CD4-positive, alpha-beta T cell treated with Interleukin-17A for 1 hour (primary cell): ENCODE measurements around the gene CNNM3.
A peak's percentile ranks its signal among the peaks of the same experiment; 100 is the strongest.
"Not testable (repeated sequence)": the region's sequence is repeated elsewhere in the genome, so short reads cannot be mapped to it uniquely, and the experiment has no call there.

Source experiments
- DNase-seq: peaks from one replicate; pipeline ENCODE4 v3.0.0-alpha.2; 2020

Gene CNNM3

DNA sequence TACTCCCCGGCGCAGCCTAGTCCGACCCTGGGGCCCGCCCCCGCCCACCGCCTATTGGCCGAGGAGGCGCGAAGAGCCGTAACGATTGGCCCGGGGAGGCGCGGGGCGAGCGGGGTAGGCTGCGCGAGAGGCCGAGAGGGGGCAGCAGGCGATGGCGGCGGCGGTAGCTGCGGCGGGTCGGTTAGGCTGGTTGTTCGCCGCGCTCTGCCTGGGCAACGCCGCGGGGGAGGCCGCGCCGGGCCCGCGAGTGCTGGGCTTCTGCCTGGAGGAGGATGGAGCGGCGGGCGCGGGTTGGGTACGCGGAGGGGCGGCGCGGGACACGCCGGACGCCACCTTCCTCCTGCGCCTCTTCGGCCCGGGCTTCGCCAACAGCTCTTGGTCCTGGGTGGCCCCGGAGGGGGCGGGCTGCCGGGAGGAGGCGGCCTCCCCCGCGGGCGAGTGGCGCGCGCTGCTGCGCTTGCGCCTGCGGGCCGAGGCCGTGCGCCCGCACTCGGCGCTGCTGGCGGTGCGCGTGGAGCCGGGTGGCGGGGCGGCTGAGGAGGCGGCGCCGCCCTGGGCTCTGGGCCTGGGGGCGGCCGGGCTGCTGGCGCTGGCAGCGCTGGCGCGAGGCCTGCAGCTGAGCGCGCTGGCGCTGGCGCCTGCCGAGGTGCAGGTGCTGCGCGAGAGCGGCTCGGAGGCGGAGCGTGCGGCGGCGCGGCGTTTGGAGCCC lies at the start of gene CNNM3:
Gene CNNM3 (plus strand): TSS at position 142 of the 709 bp plus-strand sequence. CDS start 10 bp downstream, at position 152.
- DNase-seq: peak; percentile 95

DNA sequence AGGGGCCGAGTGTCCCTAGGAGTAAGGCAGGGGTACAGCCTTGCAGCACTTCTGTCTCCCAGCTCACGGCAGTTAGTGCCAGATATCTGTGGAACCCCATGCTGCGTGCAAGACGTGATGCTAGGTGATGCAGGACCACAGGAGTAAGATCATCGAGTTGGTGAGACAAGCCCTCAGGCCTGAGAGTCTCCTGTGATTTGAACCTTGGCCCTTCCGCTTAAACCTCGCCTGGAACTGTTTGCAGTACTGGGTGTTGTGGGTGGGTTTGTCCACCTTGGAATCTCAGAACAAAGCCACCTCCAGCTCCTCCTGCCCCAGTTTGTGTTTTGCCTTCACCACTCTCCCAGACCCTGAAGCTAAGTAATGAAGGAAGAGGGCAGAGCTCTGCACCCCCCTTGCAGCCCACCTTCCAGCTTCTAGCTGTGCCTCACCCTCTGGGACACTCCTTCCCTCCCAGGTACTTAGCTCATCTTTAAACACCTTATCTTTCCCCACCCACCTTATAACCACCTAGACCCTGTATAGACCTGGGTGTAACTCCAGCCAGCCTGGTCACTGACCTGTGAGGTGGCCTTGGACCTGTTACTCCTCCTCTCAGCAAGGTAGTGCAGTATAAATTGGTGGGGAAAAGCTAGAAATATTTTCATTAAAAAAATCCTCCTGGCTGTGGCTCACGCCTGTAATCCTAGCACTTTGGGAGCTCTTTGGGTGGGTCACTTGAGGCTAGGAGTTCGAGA lies 48.8 kb upstream of the CNNM3 start:
- no peak for DNase-seq

DNA sequence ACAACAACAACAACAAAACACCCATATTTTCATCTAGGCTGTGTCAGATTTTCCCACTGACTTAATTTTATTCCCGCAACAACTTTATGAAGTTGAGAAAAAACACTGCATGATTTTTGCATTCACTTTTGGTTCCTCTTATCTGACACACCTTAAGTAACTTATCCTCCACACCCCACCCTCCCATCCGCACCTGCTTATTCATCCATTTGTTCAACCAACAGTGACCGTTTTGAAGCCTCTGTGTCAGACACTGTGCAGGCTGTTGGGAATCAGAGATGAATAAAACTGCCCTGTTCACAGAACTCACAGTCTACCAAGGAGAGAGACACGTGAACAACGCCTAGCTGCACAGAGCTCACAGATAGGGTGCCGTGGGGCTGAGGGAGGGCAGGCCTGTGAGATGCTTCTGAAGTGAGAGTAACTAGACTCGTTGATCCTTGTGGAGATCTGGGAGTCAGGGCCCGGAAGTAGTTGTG lies 47.9 kb upstream of the CNNM3 start:
- no peak for DNase-seq

DNA sequence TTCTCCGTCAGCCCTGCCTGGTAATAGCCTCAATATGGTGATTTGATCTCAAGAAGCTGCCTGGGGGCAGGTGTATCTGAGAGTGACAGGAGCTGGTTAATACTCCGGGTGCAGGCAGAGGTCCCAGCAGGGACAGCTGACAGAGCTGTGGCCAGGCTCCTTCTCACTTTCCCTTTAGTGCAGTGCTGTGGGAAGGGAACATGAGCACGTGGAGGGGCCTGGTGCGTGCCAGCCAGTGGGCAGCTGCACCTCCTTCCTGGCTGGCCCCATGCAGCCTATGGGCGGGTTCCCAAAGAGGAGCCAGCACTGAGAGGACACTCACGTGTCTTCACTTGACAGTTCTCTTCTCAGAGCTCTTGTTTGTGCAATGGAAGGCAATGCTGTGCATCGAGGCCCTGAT lies 46.3 kb upstream of the CNNM3 start:
- no peak for DNase-seq

DNA sequence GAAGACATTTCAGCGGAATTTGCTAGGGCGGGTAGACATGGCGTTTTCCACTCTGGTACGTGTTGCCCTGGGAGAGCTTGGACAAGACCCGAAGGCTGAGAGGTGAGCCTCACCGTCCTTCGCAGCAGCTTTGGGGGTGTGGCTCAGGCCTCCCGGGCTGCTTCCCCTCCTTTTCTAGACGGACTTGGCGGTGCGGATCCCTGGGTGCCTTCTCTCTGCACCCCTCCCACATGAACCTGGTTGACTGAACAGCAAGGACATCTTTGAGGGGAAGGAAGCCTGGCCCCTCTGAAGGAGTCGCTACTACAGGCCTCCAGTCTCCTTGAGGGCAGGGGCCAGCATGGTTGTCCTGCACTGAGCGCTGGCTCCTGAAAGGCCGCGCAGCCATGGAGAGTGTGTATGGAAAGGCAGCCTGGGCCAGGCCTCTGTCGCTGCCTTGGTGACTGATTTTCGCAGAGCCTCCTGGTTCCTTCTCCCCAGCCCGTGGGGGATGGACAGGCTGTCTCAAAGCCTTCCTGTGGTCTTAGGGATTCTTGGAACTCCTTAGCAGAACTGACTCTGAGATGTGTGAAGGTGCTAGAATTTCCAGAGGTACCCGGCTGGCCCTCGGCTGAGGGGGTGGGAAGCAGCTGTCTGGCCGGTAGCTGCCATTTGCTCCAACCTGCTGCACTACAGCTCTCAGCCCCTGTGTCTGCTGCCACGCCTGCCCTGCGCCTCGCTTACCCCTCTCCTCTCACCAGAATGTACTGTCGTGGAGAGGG lies 45.4 kb upstream of the CNNM3 start:
- no peak for DNase-seq

DNA sequence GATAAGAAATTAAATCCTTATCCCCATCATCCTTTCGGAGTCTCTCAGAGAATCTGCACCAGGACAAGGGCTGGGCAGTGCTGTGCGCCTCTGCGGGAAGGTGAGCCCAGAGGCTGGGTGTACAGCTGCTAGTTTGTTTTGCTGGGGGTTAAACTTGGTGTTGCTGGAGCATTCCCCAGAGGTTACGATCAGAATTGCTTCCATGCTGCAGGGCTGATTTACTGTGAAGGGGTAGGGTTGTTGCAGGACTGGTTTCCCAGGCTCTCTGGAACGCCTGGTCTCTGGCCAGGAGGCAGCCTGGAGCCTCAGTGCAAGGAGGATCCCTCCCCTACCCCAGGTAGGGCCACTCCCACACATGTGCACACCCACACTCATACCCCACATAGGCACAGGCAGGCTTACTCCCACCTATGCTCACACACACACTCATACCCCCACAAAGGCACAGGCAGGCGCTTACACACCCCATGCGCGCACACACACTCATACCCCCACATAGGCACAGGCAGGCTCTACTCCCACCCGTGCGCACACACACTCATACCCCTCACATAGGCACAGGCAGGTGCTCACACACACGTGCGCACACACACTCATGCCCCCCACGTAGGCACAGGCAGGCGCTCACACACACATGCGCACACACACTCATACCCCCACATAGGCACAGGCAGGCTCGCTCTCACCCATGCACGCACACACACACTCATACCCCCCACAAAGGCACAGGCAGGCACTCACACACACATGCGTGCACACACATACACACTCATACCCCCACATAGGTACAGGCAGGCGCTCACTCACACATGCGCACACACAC lies 44.1 kb upstream of the CNNM3 start:
- DNase-seq: no peak

DNA sequence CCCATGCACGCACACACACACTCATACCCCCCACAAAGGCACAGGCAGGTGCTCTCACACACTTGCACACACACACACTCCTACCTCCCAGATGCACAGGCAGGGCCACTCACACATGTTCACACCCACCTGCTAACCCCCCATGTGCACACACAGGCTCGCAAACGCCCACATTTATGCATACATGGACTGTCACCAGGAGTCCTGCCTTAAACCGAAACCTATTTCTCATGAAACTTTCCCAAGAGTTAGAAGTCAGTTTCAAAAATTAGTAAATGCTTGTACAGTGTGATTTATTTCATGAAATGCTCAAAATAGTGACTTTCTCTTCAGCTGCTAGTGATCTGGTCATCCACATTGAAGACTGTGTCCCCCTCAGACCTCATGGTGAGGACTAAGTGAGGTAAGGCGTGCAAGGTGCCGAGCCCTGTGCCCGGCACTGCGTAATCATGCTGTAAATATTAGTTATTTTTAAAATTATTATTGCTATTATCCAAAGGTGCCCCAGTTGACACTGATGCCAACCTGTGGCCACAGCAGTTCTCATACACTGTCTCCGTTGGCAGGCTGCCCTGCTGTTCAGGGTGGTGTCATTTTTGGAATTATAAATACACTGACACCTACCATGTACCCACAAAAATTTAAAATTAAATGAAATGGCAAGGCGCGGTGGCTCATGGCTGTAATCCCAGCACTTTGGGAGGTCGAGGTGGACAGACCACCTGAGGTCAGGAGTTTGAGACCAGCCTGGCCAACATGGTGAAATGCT lies 43.0 kb upstream of the CNNM3 start:
- peak; percentile 23 for DNase-seq

DNA sequence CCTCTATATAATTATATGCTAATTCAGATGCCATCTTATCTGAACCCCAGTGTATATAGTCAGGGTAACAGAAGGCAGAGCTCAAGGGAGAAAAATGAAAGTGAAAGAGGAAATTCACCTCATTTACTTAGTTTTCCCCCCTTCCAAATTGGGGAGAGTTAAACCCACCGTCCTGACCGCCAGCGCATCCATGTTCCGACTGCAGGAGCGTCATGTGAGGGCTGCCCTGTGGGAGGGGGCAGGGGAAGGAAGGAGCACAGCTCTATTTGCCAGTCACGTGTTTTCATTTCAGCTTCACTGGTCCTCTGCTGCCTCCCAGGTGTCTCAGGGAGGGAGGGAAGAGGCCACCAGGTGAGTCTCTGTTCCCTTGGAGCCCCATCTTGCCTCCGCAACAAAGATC lies 42.1 kb upstream of the CNNM3 start:
- peak; percentile 75 for DNase-seq

DNA sequence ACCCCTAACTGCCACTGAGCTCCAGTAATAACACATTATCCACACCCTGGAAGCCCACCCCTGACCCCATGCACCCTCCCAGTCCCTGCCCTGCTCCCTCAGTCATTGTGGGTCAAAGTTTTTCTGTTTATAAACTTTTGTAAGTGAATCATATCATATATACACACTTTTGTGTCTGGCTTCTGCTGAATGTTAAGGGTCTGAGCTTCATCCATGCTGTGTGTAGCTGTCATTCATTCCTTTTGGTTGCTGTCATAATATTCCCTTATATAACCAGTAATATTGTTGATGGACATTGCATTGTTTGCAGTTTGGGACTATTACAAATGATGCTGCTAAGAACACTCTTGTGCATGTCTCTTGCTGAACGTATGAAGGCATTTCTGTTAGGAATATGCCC lies 40.9 kb upstream of the CNNM3 start:
- no peak for DNase-seq

DNA sequence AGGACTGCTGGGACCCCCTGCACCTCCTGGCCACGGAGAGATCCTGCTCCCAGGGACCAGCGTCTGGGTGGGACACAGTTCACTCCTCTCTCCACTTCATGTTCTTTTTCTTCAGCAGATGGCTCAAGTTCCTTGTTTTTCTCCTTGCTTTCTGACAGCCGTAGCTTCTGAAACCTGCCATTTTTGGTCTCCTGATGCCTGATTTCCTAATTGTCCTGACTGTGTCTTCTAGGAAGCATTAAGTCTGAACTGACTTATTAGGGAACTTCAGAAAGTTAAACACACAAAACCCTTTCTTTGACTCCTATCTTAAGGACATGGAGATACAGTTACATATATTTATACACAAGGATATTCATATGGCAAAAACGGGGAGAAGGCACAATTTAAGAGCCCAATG lies 32.7 kb upstream of the CNNM3 start:
- no peak for DNase-seq

DNA sequence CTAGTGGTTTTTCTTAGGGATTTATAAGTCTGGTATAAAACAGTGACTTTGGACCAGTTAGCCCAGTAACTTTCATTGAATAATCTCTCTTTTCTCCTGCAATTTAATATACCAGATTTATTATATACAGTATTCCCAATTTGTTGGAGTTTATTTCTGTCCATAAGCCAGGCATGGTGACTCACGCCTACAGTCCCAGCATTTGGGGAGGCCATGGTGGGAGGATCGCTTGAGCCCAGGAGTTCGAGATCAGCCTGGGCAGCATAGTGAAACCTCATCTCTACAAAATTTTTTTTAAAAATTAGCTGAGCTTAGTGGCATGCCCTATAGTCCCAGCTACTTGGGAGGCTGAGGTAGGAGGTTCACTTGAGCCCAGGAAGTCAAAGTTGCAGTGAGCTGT lies 28.7 kb upstream of the CNNM3 start:
- no peak for DNase-seq

DNA sequence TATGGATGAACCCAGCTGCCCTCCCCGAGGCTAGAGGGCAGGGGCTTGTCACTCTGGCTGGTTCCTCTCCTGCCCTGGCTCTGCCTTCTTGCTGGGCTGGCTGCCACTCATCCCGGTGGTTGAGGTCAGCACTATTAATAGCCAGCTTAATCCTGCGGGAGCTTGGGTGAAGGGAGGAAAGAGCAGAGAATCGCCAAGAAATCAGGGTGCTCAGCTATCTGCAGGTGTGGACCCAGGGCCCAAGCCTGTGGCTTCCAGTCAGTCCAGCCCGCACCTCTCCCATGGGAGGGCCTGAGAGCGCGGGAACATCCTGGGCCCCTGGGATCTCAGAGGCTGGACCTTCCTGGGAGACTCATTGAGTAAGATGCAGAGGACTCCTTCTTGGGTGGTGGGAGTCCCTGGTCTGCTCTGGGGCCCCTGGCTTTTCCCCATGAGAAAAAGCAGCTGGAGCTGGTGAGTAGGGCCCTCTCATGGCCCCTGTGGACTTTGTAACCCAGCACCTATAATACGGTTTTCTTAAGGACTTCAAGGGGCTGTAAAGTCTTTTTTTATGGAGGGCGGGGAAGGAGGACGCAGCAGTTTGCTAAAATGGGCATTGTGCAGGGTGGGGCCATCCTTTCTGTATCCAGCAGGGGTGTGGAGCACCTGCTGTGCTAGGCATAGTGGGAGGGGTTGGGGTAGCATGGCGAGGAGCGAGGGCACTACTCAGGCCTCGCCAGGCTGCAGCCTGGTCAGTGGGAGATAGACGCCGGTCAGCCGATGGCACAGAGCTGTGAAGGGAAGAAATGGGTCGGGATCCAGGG lies 27.4 kb upstream of the CNNM3 start:
- DNase-seq: no peak

DNA sequence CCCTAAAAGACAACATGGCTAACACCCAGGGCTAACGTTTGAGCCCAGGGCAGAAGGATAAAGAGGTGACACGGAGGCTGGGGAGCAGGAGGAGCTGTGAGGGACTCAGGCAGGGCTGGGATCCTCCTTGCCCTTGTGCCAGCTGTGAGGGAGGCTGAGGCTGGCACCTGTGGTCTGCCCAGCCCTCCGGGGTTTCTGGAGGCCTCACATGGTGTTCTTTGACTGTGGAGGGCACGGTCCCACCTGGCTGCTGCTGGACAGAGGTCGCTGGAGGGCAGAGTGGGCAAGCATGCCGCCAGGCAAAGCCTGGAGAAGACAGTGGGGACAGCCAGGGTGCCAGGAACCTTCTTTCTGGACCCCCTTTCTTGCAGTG lies 26.8 kb upstream of the CNNM3 start:
- DNase-seq: no peak

DNA sequence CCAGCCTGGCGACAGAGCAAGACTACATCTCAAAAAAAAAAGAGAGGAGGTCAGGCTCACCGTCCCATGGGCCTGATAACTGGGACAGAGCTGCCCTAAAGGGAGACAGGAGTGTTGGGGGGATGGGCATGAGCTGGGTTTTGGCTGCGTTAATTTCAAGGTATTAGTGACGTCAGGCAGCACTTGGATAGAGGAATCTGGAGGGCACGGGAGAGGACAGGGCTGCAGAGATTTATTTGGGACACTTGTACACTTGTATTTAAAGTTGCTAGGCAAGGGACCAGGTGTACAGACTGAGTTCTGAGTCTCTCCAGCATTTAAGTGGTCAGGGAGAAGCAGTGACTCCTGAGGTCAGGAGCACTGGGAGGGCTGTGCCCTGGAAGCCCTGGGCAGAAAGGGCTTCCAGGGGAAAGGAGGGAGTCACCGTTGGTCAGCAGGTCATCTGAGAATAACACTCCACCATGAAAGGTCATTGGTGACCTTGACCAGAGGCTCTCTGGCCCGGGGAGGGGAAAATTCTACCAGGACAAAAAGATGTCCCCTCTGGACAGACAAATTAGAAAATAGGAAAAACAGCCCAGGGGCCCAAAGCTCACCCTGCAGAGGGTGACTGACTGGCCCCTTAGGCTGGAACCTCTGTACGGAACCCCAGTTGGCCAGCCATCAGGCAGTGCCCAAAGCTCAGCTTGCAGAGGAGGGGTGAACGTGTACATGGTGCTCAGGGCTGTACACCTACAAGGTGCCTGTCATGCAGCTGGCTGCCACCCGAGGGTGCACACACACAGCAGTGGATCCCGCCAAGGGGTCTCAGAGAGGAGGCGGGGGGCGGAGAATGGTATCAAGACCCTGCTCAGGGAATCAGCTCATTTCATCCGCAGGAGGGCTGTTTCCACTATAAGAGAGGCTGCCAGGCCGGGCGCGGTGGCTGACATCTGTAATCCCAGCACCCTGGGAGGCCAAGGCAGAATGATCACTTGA lies 23.0 kb upstream of the CNNM3 start:
- no peak for DNase-seq

DNA sequence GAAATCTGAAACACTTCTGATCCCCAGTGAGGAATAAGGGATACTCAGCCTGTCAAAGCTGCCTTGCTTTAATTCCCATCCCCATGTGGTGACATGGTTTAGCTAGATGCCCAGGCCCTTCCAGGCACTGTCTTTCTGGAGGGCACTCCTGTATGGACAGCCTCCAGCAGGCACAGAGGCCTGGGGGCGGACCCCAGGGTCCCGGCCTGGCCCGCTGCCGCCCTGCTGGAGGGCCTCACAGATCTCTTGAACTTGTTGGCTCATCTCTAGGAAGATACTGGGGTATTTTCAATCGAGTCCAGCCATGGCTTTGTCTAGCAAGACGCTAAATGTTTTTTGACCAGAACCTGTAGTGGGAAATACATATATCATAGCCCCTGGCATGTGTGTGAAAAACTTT lies 21.0 kb upstream of the CNNM3 start:
- no peak for DNase-seq

DNA sequence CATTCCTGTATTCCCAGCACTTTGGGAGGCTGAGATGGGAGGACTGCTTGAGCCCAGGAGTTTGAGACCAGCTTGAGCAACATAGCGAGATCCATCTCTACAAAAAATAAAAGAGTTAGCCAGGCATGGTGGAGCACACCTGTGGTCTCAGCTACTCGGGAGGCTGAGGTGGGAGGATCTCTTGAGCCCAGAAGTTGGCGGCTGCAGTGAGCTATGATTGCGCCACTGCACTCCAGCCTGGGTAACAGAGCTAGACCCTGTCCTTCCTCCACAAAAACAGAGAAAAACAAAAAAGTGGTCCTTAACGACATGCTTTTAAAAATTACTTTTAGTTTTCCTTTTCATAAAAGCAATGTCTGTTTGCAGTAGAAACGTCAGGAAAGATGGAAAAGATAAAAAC lies 19.6 kb upstream of the CNNM3 start:
- not testable (repeated sequence) for DNase-seq

DNA sequence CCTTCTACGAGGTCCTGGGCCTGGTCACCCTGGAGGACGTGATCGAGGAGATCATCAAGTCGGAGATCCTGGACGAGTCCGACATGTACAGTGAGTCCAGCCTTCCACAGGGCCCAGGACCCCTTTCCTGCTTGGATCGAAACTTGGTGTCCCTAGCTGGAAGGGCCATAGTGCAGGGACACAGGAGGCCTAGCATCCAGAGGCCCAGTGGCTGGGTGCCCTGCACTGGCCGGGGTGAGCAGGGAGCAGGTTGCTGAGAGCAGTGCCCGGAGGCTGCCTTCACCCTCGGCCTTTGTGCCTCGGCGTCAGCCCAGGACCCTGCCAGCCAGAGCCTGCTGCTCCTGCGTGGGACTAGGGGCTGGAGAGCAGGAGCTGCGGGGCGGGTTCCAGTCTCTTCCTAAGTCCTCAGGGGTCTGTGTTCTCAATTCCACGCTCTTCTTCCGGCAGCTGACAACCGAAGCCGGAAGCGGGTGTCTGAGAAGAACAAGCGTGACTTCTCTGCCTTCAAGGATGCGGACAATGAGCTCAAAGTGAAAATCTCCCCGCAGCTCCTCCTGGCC lies 18.9 kb upstream of the CNNM3 start:
- no peak for DNase-seq

DNA sequence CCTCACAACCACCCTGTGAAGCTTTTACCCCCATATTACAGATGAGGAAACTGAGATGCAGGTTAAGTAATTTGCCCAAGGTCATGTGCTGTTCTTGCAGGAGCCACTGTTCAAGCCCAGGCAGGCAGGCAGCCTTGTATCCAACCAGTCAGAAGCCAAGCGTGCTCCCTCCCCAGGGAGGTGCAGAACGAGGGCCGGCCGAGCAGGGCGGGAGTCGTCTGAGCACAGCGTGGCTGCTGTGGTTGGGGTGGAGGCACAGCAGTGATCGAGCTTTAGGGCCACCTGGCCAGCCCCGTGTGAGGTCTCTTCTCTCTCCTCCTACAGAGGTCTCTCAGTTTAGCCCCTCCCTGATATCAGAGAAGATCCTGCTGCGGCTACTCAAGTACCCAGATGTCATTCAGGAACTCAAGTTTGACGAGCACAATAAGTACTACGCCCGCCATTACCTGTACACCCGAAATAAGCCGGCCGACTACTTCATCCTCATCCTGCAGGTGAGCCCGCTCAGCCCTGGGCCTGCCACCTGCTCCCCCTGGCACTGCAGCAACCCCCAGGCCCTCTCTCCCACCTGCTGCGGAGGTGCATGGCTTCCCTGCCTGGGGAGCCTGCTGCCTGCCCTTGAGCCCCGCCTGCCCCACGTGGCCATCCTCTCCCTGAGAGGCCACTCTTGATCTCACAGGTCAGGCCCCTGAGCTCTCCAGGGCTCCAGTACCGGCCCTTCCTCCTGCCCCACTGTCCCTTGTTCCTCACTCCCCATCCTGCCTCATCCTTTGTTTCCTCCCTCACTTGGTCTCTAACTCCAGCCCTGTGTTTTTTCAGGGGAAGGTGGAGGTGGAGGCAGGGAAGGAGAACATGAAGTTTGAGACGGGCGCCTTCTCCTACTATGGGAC lies 17.1 kb upstream of the CNNM3 start:
- DNase-seq: no peak

DNA sequence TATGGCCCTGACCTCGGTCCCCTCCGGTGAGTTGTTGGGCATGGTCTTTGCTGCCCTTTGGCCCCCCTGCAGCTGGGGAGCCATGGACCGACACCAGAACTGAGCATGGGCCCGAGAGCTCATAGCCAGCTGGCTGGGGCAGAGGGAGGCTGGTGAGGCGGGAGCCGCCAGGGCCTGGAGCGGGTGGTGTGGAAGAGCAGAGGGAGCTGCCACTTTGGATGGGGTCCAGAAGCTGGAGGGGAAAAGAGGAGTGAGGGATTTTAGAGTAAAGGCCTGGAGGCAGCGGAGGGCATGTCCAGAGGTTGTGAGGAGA lies 16.5 kb upstream of the CNNM3 start:
- no peak for DNase-seq
